ENCODE results near the gene ETS2.
"Not testable (repeated sequence)": the region's sequence is repeated elsewhere in the genome, so short reads cannot be mapped to it uniquely, and the experiment has no call there.

The ETS2 gene

GRCh38 chr21:38834725-38835124 lies 29.0 kb downstream of the ETS2 start:
- no peak for DNase-seq (ENCODE audit: low read depth in 2 of 2, low spot score in 1 of 2)

- DNase-seq (ENCODE audit: low read depth in 2 of 2, low spot score in 1 of 2): no peak
Observed at GRCh38 chr21:38837806-38838461, 32.2 kb downstream of the ETS2 start.

DNA sequence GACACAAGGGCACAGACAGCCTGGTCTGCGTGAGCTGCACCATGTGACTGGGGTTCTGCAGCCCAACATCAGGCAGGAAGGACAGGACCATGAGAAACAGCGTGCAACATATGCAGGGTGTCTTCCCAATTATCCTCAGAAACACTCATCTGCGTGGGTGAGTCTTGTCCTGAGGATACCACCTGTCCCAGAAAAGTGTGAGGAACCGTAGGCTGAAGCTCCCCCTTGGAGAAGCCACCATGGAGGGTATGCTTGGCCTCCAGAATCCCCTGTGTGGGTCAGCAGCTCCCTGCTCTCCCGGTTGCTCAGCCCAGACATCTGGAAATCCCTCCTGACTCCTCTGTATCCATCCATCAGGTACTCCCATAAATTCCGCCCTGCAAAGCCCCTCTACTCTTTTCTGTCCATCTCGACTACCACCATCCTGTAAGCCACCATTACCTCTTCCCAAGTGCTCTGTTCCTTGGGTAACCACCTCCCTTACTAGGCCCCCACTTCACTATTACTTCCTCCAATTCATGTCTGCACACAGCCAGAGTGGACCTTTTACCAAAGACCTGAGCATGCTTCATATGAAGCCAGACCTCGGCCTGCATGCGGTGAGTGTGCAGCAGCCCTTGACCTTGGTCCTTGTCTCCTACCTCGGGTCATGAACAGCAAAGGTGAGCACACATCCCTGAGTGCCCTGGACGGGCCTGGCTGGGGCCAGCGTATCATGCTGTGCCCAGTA lies 33.0 kb downstream of the ETS2 start:
- no peak for DNase-seq (ENCODE audit: low read depth in 2 of 2, low spot score in 1 of 2)

DNA sequence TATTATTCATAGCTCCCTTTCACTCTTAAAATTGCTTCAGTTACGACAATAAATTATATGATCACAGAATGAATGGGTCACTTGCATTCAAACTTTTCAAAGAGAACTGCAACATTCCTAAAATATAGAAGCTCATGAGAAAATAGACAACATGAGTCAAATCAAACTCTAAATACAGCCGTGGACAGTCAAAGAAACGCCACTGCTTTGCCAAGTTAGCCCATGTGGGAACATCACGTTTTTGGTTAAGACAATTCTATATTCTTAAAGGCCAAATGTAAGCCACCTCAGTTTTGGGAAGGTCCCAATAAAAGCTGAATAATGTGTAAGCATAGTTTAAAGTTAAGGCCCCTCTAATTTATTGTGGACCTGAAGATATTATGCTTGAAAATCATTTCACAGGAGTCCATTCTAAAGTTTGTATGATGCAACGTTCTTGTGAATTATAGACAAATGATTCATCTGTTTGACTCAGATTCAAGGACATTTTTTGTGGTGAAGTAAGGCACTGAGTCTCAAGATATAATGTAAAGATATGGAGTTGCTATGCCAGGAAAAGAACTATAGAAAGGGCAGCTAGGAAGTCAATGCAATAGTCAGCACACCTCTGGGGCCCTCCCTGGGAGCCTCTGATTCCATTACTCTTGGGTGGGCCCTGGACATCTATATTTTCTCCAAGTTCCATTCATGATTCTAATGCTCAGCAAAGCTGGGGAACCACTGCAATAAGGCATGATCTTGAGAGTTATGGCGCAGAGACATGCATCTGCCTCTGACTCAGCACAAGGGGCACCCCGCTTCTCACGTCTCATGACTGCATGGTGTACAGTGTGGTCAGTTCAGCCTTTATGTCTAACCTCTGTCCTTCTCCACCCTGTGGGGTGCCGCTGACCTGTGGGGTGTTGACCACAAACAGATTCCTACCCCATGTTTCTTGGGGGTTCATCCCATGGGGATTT lies 33.9 kb downstream of the ETS2 start:
- no peak for DNase-seq (ENCODE audit: low read depth in 2 of 2, low spot score in 1 of 2)

DNA sequence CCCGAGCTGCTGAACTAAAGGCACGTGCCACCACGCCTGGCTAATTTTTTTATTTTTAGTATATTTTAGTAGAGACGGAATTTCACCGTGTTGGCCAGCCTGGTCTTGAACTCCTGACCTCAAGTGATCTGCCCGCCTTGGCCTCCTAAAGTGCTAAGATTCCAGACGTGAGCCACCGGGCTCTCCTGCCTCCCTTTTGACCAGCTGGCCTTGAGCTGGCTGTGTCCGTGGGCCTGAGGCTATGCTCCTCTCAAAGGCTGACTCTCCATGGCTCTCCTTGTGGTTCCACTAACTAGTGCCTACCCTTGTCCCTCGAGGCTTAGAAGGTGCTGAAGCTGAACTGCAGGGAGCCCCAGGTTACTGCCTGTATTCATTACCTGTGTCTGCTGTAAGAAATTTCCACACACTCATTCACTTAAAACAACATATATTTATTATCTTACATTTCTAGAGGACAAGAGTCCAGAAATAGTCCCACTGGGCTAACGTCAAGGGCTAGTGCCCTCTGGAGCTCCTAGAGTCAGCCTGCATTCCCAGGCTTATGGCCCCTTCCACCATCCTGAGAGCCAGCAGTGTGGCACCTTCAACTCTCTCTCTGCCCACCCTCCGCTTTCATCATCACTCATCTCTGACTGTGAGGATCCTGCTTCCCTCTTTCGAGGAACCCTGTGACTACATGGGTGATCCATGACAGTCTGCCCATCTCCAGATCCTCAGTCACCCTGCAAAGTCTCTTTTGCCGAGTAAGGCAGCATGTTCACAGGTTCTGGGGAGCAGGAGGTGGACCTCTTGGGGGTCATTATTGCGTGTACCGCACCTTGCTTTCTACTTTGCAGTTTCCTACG lies 34.9 kb downstream of the ETS2 start:
- no peak for DNase-seq (ENCODE audit: low read depth in 2 of 2, low spot score in 1 of 2)

- DNase-seq (ENCODE audit: low read depth in 2 of 2, low spot score in 1 of 2): no peak
Observed at GRCh38 chr21:38841472-38841871, 35.7 kb downstream of the ETS2 start.

DNA sequence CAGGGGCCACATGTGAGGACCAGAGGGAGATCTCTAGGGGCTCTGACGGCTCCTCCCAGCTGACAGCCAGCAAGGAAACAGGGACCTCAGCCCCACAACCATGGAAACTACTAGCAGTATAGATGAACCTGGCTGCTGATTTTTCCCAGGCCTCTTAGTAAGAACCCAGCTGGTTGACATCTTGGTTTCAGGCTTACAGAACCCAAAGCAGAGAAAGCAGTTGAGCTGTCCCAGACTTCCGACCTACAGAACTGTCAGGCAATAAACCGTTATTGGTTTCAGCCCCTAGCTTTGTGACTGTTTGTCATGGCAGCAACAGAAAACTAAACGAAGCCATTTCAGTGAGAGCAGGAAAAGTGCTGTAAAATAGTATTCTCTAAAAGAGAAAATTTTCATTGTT lies 36.4 kb downstream of the ETS2 start:
- DNase-seq (ENCODE audit: low read depth in 2 of 2, low spot score in 1 of 2): no peak

DNA sequence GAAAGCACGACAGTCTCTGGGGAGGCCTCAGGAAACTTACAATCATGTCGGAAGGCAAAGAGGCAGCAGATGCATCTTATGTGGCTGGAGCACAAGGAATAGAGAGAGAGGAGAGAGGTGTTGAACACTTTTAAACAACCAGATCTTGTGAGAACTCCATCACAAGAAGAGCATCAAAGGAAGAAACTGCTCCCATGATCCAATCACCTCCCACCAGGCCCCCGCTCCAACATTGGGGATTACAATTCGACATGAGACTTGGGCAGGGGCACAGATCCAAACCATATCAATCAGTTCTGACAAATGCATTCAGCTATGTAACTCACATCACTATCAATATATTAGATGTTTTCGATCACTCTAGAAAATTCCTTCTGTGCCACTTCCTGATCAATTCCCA lies 37.6 kb downstream of the ETS2 start:
- no peak for DNase-seq (ENCODE audit: low read depth in 2 of 2, low spot score in 1 of 2)

- DNase-seq (ENCODE audit: low read depth in 2 of 2, low spot score in 1 of 2): no peak
Observed at GRCh38 chr21:38843806-38844503, 38.2 kb downstream of the ETS2 start.

DNA sequence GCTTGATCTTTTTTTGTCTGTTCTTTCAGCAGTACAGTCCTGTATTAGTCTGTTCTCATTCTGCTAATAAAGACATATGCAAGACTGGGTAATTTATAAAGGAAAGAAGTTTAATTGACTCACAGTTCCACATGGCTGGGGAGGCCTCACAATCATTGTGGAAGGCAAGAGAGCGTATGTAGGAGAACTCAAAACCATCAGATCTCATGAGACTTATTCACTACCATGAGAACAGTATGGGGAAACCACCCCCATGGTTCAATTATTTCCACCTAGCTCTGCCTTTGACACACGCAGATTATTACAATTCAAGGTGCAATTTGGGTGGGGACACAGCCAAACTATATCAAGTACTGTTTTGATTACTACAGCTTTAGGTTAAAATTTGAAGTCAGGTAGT lies 39.6 kb downstream of the ETS2 start:
- not testable (repeated sequence) for DNase-seq (ENCODE audit: low read depth in 2 of 2, low spot score in 1 of 2)

GRCh38 chr21:38847556-38847955 lies 41.8 kb downstream of the ETS2 start:
- no peak for DNase-seq (ENCODE audit: low read depth in 2 of 2, low spot score in 1 of 2)

DNA sequence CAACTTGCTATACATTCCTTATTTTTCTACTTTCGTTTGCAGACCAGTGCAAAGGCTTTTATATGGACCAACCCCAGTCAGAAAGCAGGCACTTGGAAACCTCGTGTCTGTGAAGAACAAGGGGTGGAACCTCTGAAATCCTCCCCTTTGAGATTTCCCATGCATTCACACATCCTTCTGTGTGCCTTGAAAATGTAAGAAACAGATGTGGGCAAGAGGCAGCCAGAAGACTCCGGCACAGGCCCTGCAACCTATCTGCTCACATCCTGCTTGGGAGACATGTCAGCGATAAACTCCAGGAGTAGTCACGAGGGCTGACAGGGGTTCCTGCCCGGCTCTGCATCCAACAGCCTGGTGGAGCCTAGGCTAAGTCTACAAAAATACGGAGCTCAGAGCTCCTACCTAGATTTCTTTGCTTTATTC lies 42.5 kb downstream of the ETS2 start:
- DNase-seq (ENCODE audit: low read depth in 2 of 2, low spot score in 1 of 2): no peak

DNA sequence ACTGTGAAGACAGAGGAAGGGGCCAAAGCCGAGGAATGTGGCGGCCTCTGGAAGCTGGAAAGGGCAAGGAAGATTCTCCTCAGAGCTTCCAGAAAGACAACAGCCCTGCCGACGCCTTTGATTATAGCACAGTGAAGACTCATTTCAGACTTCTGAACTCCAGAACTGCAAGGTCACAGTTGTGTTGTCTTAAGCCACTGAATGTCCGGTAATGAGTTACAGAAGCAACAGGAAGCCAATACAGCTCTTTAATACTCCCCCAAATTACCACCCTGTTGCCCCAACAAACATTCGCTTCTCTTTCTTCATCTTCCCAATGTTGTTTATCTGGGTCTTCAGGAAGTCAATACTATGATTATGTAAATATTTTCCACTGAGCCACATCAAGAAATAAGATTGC lies 44.0 kb downstream of the ETS2 start:
- DNase-seq (ENCODE audit: low read depth in 2 of 2, low spot score in 1 of 2): no peak

DNA sequence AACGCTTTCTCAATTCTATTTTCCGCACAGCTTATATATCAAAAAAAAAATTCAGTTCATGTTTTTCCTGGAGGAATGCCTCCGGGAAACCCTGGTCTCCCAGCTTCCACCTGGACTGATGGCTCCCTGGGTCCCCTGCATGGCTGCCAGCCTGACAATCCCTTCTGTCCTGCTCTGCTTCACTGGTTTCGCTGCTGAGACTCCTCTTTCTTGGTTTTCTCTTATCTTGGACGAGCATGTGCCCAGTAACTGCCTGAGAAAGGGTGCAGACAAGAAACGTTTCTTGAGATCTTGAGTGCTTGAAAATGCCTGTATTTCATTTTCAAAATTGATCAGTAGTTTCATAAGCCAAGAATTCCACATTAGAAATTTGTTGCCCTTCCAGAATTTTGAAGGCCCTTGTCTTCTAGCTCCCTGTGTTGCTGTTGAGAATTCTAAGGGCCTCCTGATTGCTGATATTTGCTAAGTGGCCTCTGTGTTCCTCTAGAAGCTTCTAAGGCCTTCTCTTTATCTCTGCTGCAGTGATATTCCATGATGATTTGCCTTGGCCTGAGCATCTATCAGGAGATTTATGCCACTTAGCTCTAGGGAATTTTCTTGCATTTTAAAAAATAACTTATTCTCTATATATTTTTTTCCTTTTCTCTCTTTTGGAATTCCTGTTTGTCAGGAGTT lies 44.7 kb downstream of the ETS2 start:
- no peak for DNase-seq (ENCODE audit: low read depth in 2 of 2, low spot score in 1 of 2)

- DNase-seq (ENCODE audit: low read depth in 2 of 2, low spot score in 1 of 2): no peak
Observed at GRCh38 chr21:38851101-38851500, 45.4 kb downstream of the ETS2 start.

DNA sequence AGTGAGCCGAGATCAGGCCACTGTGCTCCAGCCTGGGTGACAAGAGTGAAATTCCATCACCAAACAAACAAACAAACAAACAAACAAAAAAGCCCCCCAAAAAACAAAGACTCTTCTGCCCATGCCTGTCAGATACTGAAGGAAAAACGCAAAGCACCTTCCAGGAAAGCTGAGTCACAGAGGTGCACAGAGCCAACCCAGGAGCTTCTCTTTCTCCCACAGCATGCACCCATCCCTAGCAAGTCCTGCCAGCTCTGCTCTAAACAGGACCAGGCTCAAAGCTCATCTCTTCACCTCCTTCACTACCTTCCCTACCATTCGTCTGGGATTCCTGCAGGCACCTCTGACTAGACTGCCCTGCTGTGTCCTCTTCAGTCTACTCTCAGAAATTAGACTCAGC lies 46.5 kb downstream of the ETS2 start:
- DNase-seq (ENCODE audit: low read depth in 2 of 2, low spot score in 1 of 2): no peak

DNA sequence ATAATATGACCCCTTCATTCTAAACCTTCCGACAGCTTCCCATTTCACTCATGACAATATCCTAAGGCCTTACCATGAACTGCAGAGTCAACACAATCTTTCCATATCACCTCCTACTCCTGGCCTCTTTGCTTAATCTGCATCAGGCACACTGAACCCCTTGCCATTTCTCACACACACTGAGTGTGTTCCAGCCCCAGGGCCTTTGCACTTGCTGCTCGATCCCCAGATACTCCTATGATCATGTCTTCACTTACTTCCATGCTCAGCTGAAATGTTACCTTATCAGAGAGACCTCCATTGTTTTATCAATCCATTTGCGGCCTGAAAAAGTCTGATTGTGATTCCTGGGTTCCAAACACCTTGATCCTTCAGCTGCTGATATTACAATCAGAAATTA lies 47.0 kb downstream of the ETS2 start:
- no peak for DNase-seq (ENCODE audit: low read depth in 2 of 2, low spot score in 1 of 2)

- no peak for DNase-seq (ENCODE audit: low read depth in 2 of 2, low spot score in 1 of 2)
Observed at GRCh38 chr21:38853421-38853919, 47.7 kb downstream of the ETS2 start.

DNA sequence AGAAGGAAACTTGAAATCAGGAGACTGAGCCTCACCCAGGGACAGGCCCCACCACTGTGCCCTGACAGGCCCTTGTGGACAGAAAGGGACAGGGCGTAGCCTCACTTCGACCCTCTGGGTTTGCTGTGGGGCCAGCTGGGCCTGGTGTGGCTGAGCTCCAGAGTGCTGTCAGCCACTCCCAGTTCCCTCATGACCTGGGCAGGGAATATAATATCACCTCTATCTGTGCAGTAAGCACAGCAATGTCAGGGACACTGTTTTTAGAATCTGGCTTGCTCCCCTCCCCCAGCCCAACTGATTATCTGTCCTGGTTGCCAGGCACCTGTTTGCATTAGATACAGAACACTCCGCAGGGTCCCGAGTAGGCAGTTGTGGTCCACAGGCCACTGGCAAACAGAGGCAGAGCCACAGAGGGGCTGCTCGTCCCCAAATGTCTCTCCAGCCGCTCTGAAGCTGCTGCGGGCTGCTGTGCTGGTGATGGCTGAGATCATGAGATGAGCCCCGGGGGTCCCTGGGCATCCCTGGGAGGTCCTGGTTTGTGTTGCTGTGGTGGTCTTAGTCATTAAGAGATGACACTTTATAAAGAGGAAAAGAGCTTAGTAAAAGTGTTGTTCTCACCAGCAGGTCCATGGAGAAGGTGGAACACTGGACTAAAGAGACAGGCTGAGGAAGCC lies 51.6 kb downstream of the ETS2 start:
- no peak for DNase-seq (ENCODE audit: low read depth in 2 of 2, low spot score in 1 of 2)
